Testis (tissue), 3 donors: Measurements from ENCODE around the gene HSP90B1. TPM values are rescaled to one million over a fixed set of nuclear protein-coding genes. Genes with fewer than 3 reads are reported as not detected.
A peak's percentile ranks its signal among the peaks of the same experiment; 100 is the strongest.

ENCODE experiments used
- DNase-seq: peaks from one replicate; pipeline ENCODE4 v3.0.0-alpha.2; 2019
- H3K27ac ChIP-seq, 2 donors: fragments of 200-600 bp; sonication (generic); one replicate each; pipeline ENCODE4 v1.5.1; 2019
- H3K27me3 ChIP-seq: fragments of 200-600 bp; sonication (generic); one replicate; pipeline ENCODE4 v1.5.1; 2019
- H3K36me3 ChIP-seq: fragments of 200-600 bp; sonication (generic); one replicate; pipeline ENCODE4 v1.5.1; 2017; ENCODE audit warnings: low read depth; ENCODE audit errors: missing control alignments
- H3K4me1 ChIP-seq: fragments of 200-600 bp; sonication (generic); one replicate; pipeline ENCODE4 v1.5.1; 2019
- H3K4me3 ChIP-seq, 2 donors: fragments of 200-600 bp; sonication (generic); one replicate each; pipeline ENCODE4 v1.5.1; 2017 to 2019
- H3K9me3 ChIP-seq: fragments of 200-600 bp; sonication (generic); one replicate; pipeline ENCODE4 v1.5.1; 2017
- CTCF ChIP-seq, 3 experiments: fragments of 450-650 bp in 2 of 3; fragments of 200-600 bp in 1 of 3; sonication (generic) in 1 of 3; IDR thresholded peaks; one replicate each; pipeline ENCODE4 v1.5.1; 2016 to 2019; ENCODE audit warnings: antibody characterized with exemption in 3 of 3, mild to moderate bottlenecking in 2 of 3, moderate library complexity in 1 of 3
- POLR2A ChIP-seq: fragments of 450-650 bp; IDR thresholded peaks from one replicate; pipeline ENCODE4 v1.6.1; 2017; ENCODE audit warnings: antibody characterized with exemption, mild to moderate bottlenecking, moderate library complexity
- WGBS, 2 donors: methylation state at CpG; one replicate each; pipeline ENCODE4 v1.1.5; 2018; 5-methylcytosine and 5-hydroxymethylcytosine counted together
- intact Hi-C: fragments of 100-400 bp; cut with DNase I; formaldehyde crosslinking; loops from one replicate; pipeline ENCODE4 v1.15.1; 2023; ENCODE audit warnings: low total_unique reads
- polyA plus RNA-seq: library from polyadenylated mRNA; stranded (reverse); fragments of 350-450 nt; fragmentation: Illumina TruSeq; extraction: RNeasy Lipid Tissue Mini Kit (QIAGEN cat#74804); gene quantifications from one replicate; pipeline ENCODE4 v1.2.3, GENCODE V29; 2014; ENCODE audit warnings: low read depth, low replicate concordance; ENCODE audit not compliant: insufficient read depth
- total RNA-seq, 2 donors: library from RNA; depleted of rRNA; stranded (reverse); fragments of >200 nt; gene quantifications; one replicate each; pipeline ENCODE4 v1.2.3, GENCODE V29; 2016

The HSP90B1 gene
- total and polyA plus RNA-seq, 3 donors from 2014 or later, result 257 to 265 (median 259) TPM

GRCh38 chr12:103965590-103966504 lies 35.6 kb downstream of the HSP90B1 start, which contains the start of gene TDG:
Gene TDG (plus strand): TSS chr12:103965872. CDS start chr12:103966038, 166 bp downstream.
- Histone ChIP-seq H3K4me3 (peak within 1 kb of the TSS; percentile 75 to 86), H3K27ac (peak within 1 kb of the TSS; percentile 87 to 93), H3K4me1 (peaks cover 18% of the 10 kb centered on the region), H3K36me3 (no peaks in the 10 kb centered on the region), H3K9me3 (no peaks in the 10 kb centered on the region), H3K27me3 (no peaks in the 10 kb centered on the region)
- TF ChIP-seq CTCF (IDR thresholded peaks at IDR 0.05) (peak in 2 of 3 experiments; percentile 3 to 16), POLR2A (peak; percentile 64)
- DNase-seq, result peak; percentile 98
- intact Hi-C loops, result no loop called here
- 1 to 6% methylated on average over 6 to 64 of the region's 64 CpGs for WGBS, 2 donors

- TF ChIP-seq POLR2A (no peak), CTCF (IDR thresholded peaks at IDR 0.05) (no peak)
- Histone ChIP-seq H3K27me3 (no peaks in the 10 kb centered on the region), H3K4me3 (peak overlapping the region; percentile 75 to 86), H3K27ac (peak overlapping the region; percentile 87 to 93), H3K9me3 (no peaks in the 10 kb centered on the region), H3K4me1 (peaks cover 18% of the 10 kb centered on the region), H3K36me3 (no peaks in the 10 kb centered on the region)
- no peak for DNase-seq
- 18 to 25% methylated on average over 1 of the region's 1 CpG for WGBS, 2 donors
- intact Hi-C loops, result no loop called here
Measured at GRCh38 chr12:103966736-103967135, 36.5 kb downstream of the HSP90B1 start.

- no peak overlapping the region for H3K27ac ChIP-seq
- intact Hi-C loops, result no loop called here
- H3K4me3 ChIP-seq, result no peak overlapping the region
- H3K27me3 ChIP-seq, result no peaks in the 10 kb centered on the region
- 56 to 63% methylated on average over 2 of the region's 2 CpGs for WGBS, 2 donors
- H3K4me1 ChIP-seq, result peaks cover 13% of the 10 kb centered on the region
- H3K36me3 ChIP-seq, result no peaks in the 10 kb centered on the region
- DNase-seq, result no peak
- TF ChIP-seq POLR2A (no peak), CTCF (IDR thresholded peaks at IDR 0.05) (no peak)
- no peaks in the 10 kb centered on the region for H3K9me3 ChIP-seq
Measured at GRCh38 chr12:103969391-103969790, 39.2 kb downstream of the HSP90B1 start.

- intact Hi-C loops, result no loop called here
Measured at GRCh38 chr12:103973909-103974308, 43.7 kb downstream of the HSP90B1 start.

More at GRCh38 chr12:103973909-103974308, 43.7 kb downstream of the HSP90B1 start:
- Histone ChIP-seq H3K36me3 (no peaks in the 10 kb centered on the region), H3K27me3 (no peaks in the 10 kb centered on the region), H3K27ac (no peak overlapping the region), H3K4me1 (no peaks in the 10 kb centered on the region), H3K4me3 (no peak overlapping the region), H3K9me3 (no peaks in the 10 kb centered on the region)
- TF ChIP-seq CTCF (IDR thresholded peaks at IDR 0.05) (no peak), POLR2A (no peak)
- DNase-seq, result no peak
- WGBS, 2 donors, result 62 to 68% methylated on average over 2 of the region's 2 CpGs
